GM21528 (cell line): ENCODE measurements around the gene AHSP.
"Not testable (repeated sequence)": the region's sequence is repeated elsewhere in the genome, so short reads cannot be mapped to it uniquely, and the experiment has no call there.

Experiments
- ATAC-seq: cut with Tn5 transposase; IDR thresholded peaks from one replicate; pipeline ENCODE4 v1.9.1; 2021; ENCODE audit warnings: mild to moderate bottlenecking, moderate library complexity; ENCODE audit not compliant: unreplicated experiment, low FRiP score

The AHSP gene

GRCh38 chr16:31529937-31530312 lies 2.2 kb downstream of the AHSP start:
- no peak for ATAC-seq

- no peak for ATAC-seq
These were observed 2.7 kb downstream of the AHSP start for GRCh38 chr16:31530405-31530804.

GRCh38 chr16:31531096-31531495 lies 3.4 kb downstream of the AHSP start:
- no peak for ATAC-seq

GRCh38 chr16:31532120-31532519 lies 4.4 kb downstream of the AHSP start:
- ATAC-seq, result no peak

- ATAC-seq, result no peak
These were observed 5.2 kb downstream of the AHSP start for GRCh38 chr16:31532896-31533295.

GRCh38 chr16:31535737-31536136 lies 8.0 kb downstream of the AHSP start:
- no peak for ATAC-seq

GRCh38 chr16:31536804-31537361 lies 9.2 kb downstream of the AHSP start:
- ATAC-seq, result no peak

GRCh38 chr16:31537362-31538242 lies 9.9 kb downstream of the AHSP start:
- ATAC-seq, result no peak

GRCh38 chr16:31538243-31538598 lies 10.5 kb downstream of the AHSP start:
- not testable (repeated sequence) for ATAC-seq

GRCh38 chr16:31539762-31540161 lies 12.1 kb downstream of the AHSP start:
- ATAC-seq, result not testable (repeated sequence)

GRCh38 chr16:31542763-31543162 lies 15.1 kb downstream of the AHSP start:
- ATAC-seq, result no peak

- ATAC-seq, result no peak
These were observed 33.9 kb downstream of the AHSP start for GRCh38 chr16:31561426-31562233.

GRCh38 chr16:31568577-31569359 lies 41.1 kb downstream of the AHSP start:
- no peak for ATAC-seq

- ATAC-seq, result no peak
These were observed 41.6 kb downstream of the AHSP start for GRCh38 chr16:31569360-31569717.

GRCh38 chr16:31572821-31573220 lies 45.1 kb downstream of the AHSP start:
- no peak for ATAC-seq

- not testable (repeated sequence) for ATAC-seq
These were observed 46.5 kb downstream of the AHSP start for GRCh38 chr16:31574159-31574558.

- ATAC-seq, result no peak
These were observed 49.7 kb downstream of the AHSP start for GRCh38 chr16:31577411-31577810.
